AG09309 (cell line): ENCODE data around the gene PCP2.

Experiments used
- DNase-seq: peaks from one replicate; pipeline ENCODE4 v3.0.0-alpha.2; 2010; ENCODE audit warnings: low read depth
- H3K4me3 ChIP-seq: 2 replicates; pipeline ENCODE4 v1.5.1; 2011; ENCODE audit warnings: mild to moderate bottlenecking, low read depth, low read length, moderate library complexity; ENCODE audit not compliant: control insufficient read depth
- TF ChIP-seq, protein P1 (sequence below): IDR thresholded peaks from 2 replicates; pipeline ENCODE4 v1.5.1; 2011; ENCODE audit warnings: mild to moderate bottlenecking, low read depth, low read length, inconsistent platforms; ENCODE audit not compliant: insufficient read depth, control insufficient read depth; ENCODE audit errors: missing control alignments

The PCP2 gene

DNA sequence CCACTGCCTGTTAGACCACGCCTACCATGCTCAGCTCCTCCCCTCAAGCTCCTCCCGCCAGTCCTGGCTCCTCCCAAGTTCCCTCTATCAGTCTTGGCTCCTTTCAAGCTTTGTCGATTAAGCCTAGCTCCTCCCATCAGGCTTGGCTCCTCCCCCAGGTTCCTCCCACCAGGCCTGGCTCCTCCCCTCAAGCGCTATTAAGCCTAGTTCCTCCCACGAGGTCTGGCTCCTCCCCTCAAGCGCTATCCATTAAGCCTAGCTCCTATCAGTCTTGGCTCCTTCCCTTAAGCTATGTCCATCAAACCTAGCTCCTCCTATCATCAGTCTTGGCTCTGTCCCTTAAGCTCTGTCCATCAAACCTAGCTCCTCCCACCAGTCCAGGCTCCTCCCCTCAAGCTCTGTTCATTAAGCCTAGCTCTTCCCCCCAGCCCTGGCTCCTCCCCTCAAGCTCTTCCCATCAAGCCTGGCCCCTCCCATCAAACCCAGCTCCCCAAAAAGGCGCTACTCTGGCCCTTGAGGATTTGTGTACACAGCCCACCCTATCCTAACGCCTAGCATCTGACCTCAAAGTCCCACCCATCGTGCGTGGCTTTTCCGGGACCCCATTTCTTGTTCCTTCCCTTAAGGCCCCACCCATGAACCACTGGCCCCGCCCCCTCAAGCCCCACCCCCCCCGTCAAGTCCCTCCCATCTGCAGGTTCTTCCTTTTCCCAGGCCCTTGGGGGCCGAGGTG is 27.9 kb downstream of the PCP2 start:
- DNase-seq: no peak
- H3K4me3 ChIP-seq: no peak overlapping the region
- TF ChIP-seq, protein P1, sequence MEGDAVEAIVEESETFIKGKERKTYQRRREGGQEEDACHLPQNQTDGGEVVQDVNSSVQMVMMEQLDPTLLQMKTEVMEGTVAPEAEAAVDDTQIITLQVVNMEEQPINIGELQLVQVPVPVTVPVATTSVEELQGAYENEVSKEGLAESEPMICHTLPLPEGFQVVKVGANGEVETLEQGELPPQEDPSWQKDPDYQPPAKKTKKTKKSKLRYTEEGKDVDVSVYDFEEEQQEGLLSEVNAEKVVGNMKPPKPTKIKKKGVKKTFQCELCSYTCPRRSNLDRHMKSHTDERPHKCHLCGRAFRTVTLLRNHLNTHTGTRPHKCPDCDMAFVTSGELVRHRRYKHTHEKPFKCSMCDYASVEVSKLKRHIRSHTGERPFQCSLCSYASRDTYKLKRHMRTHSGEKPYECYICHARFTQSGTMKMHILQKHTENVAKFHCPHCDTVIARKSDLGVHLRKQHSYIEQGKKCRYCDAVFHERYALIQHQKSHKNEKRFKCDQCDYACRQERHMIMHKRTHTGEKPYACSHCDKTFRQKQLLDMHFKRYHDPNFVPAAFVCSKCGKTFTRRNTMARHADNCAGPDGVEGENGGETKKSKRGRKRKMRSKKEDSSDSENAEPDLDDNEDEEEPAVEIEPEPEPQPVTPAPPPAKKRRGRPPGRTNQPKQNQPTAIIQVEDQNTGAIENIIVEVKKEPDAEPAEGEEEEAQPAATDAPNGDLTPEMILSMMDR: no peak

DNA sequence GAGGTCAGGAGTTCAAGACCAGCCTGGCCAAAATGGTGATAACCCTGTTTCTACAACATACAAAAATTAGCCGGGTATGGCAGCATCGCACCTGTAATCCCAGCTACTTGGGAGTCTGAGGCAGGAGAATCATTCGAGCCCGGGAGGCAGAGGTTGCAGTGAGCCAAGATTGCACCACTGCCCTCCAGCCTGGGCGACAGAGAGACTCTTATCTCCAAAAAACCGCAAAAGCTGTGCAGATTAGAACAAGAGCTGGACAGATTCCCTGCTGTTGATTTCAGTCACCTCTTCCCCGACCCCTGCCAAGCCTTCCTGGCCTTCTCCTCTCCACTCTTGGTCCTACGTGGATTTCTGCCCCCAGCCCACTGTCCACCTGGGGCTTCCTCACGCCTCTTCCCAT is 29.6 kb downstream of the PCP2 start:
- TF ChIP-seq, protein P1: no peak
- no peak for DNase-seq
- no peak overlapping the region for H3K4me3 ChIP-seq

DNA sequence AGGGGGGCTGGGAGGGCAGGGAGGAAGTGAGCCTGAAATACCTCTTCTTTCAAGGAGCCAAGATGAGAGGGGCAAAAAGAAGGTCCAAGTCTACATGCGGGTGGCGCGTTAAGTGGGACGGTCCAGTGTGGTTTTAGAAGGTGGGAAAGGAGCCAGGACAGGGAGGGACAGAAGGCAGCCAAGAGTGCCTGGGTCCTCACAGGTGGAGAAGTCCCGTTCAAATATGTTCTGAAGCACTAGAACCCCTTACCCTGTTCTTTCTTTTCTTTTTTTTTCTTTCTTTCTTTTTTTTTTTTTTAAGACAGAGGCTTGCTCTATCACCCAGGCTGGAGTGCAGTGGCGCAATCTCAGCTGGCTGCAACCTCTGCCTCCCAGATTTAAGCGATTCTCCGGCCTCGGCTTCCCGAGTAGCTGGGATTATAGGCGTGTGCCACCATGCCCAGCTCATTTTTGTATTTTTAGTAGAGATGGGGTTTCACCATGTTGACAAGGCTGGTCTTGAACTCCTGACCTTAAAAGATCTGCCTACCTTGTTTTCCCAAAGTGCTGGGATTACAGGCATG is 30.5 kb downstream of the PCP2 start:
- TF ChIP-seq, protein P1: no peak
- H3K4me3 ChIP-seq: no peak overlapping the region
- DNase-seq: no peak

DNA sequence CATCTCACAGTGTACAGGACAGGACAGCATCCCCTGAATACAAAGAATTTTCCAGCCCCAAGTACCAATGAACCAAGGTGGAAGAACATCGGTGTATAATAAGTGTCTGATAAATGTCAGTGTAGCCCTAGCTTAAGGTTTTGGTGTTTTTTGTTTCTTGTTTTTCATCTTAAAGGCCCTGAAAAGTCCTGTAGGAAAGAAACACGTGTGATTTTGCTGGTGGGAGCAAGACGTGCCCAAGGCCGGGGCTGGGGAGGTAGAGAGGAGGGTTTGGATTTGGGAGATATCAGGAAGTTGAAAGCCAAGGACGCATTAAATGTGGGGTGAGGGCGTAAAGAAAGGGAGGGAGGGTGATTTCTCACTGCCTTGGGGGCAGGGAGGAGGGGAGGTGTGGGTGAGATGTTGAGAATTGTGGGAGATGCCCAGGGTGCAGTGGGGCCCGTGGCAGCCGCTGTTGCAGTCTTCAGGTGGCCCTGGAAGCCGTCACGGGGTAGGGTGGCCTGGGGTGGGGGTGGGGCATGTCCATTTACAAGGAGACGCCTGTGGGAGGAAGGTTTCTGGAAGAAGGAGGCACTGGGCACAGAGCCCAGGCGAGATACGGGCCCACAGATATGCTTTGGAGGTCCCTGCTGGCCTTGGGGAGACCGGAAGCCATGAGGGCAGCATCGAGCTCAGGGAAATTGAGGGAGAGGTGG is 31.1 kb downstream of the PCP2 start:
- DNase-seq: no peak
- H3K4me3 ChIP-seq: no peak overlapping the region
- TF ChIP-seq, protein P1: no peak

DNA sequence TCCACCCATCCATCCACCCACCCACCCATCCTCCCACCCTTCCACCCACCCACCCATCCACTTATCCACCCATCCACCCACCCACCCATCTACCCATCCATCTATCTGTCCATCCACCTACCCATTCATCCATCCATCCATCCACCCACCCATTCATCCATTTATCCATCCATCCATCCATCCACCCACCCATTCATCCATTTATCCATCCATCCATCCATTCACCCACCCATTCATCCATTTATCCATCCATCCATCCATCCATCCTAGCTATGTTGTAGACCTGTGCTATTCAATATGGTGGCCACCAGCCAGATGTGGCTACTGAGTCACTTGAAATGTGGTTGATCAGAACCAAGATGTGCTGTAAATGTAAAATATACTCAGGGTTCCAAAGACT is 32.8 kb downstream of the PCP2 start:
- TF ChIP-seq, protein P1: no peak

DNA sequence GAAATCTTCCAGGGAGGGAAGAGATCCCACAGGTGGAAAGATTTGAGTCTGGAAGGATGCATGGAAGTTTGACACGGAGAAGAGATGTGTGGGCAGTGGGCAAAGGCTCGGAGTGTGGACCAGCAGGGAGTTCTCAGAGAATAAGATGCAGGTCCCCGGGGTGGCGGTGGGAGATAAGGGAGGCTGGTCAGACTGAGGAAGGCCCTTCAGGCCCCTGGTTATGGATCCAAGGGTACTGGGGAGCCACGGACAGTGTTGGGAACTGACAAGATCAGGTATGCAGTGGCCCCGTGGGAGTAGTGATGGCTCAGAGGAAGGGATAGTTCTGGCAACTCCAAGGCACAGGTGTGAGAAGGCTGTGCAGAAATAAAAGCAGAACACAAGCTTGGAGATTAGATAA is 35.3 kb downstream of the PCP2 start:
- no peak for DNase-seq
- H3K4me3 ChIP-seq: no peak overlapping the region
- TF ChIP-seq, protein P1: no peak

More for the DNA sequence above, 32.8 kb downstream of the PCP2 start:
- DNase-seq: no peak
- no peak overlapping the region for H3K4me3 ChIP-seq
